IPS-11a (cell line): ENCODE results near the gene CPVL.

ENCODE experiments used
- H3K4me3 ChIP-seq: one replicate; pipeline ENCODE4 v1.5.1; 2013; ENCODE audit warnings: low read depth, low read length, control low read depth

CPVL gene

DNA sequence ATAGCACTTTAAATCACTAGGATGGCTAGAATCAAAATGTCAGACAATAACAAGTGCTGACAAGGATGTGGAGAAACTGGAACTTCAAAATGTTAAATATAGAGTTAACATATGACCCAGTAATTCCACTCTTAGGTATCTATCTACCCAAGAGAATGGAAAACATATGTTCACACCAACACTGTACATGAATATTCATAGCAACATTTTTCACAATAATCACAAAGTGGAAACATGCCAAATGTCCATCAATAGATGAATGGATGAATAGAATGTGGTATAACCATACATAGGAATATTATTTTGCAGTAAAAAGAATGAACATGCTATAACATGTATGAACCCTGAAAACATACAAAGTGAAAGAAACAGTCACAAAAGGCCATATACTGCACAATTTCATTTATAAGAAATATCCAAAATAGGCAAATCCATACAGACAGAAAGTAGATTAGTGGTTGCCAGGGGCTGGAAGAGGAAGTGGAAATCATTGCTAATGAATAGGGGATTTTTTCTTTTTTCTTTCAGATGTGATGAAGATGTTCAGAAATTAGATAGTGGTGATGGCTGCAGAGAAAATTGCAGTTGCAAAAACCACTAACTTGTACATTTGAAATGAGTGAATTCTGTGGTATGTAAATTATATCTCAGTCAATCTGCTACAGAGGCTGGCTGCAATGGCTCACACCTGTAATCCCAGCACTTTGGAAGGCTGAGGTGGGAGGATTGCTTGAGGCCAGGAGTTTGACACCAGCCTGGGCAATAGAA is 93.0 kb downstream of the CPVL start:
- no peak overlapping the region for H3K4me3 ChIP-seq

DNA sequence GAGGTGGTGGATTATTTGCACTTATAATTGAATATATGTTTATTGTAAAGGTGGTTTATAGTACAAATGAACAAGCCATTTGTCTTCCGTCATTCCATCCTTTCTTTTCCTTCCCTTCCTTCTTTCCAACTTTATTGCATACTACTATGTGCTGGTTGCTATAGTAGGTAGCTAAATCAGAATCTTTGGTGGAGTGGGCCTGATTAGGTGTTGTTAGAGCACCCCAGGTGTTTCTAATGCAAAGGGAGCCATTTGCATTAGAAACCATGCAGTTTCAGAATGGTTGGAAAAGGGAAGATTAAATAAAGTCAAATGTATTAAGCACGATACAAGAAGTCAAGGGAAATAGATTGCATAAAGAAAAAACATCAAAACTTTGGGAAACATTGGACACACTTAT is 99.4 kb downstream of the CPVL start:
- no peak overlapping the region for H3K4me3 ChIP-seq

GRCh38 chr7:29045258-29046086 is 100.9 kb downstream of the CPVL start:
- no peak overlapping the region for H3K4me3 ChIP-seq

- H3K4me3 ChIP-seq = no peak overlapping the region
These were observed 101.8 kb downstream of the CPVL start for GRCh38 chr7:29044554-29044953.

- no peak overlapping the region for H3K4me3 ChIP-seq
These were observed 102.8 kb downstream of the CPVL start for GRCh38 chr7:29043576-29043975.

DNA sequence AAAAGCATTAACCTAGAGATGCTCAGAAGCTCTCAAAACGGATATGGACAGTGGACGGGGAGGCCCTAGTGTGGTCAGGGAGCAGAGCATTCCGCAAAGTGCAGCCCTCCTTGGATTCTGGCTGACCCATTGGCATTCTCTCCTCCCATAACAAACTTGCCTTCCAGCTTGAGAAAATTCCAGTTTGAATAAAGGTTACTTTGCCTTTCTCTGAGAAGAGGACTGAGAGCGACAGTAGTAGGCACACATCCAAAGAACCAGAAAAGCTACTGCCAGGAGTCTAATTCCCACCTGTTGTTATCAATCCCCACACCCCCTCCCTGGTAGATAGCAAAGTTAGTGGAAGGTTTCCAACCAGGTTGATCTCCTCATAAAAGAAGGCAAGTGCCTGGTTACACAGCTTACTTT is 103.5 kb downstream of the CPVL start:
- no peak overlapping the region for H3K4me3 ChIP-seq

- no peak overlapping the region for H3K4me3 ChIP-seq
These were observed 104.3 kb downstream of the CPVL start for GRCh38 chr7:29041991-29042390.

DNA sequence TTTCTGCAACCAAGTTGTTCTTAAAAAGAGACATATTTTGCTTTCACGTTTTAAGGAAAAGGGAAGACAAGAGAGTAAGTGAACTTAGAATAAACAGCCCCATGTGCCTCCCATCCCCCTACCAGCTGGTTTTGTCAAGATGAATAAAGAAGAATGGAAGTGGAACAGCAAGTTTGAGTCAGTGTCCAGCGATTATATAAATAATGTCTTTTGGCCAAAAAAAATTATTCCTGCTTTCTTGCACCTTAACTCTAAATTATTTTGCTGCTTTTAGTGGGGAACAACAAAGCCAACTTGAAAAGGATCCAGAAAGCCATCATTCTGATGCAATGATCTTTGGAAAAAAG is 105.8 kb downstream of the CPVL start:
- H3K4me3 ChIP-seq = no peak overlapping the region

DNA sequence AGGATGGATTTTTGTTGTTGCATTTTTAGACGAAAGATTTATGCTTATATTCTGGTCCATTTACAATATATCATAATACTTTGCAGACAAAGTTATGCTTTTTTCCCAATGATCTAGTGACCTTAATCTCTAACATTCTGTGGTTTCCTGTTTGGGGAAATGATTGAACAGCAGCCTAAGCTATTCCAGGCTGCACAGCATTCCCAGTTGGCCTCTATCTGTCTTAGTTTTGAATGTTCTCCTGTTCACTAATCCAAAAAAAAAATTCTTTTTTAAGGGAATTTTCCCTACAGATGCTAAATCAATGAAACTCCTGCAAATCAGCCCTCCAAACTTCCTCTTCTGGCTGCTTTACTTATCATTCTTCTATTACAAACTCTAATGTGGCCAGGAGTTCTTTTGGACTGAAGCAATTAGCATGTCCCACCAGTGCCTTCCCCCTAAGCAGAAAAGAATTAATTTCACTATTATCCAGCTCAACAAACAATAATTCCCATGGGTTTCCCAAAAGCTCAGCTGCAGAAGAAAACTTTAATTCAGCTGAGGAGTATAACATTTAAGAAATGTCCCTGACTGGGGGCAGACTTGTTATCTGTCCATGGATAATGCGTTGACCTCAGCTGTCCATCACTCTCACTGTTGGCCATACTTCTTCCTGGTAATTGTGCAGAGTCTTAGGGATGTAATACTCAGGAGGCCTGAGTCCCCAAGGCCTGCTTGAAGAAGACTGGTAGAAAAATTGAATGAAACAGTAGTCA is 106.3 kb downstream of the CPVL start:
- no peak overlapping the region for H3K4me3 ChIP-seq

GRCh38 chr7:29038463-29038862 is 107.9 kb downstream of the CPVL start:
- H3K4me3 ChIP-seq = no peak overlapping the region

GRCh38 chr7:29035044-29035740 is 111.1 kb downstream of the CPVL start:
- no peak overlapping the region for H3K4me3 ChIP-seq

- H3K4me3 ChIP-seq = no peak overlapping the region
These were observed 112.8 kb downstream of the CPVL start for GRCh38 chr7:29033584-29033983.

DNA sequence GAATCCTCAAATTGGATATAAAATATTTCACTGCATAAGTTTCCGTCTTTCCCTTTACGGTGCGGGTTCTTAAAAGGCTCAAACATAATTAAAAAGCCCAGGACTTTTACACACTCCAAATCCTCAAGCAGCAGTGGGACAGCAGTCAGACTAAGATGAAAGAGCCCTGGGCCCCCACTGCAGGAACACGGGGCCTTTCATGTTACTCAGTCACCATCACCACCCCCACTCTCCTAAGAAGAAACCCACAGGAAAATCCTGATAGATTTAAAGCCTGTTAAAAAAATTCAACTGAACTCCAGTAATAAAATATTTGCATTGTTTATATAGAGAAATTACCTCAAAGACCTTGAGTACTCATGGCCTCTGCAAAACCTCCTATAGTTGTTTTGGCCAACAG is 114.2 kb downstream of the CPVL start:
- H3K4me3 ChIP-seq = no peak overlapping the region

GRCh38 chr7:29030781-29031275 is 115.5 kb downstream of the CPVL start:
- no peak overlapping the region for H3K4me3 ChIP-seq

- no peak overlapping the region for H3K4me3 ChIP-seq
These were observed 123.9 kb downstream of the CPVL start for GRCh38 chr7:29022291-29022988.

- H3K4me3 ChIP-seq = no peak overlapping the region
These were observed 126.4 kb downstream of the CPVL start for GRCh38 chr7:29019896-29020295.

- H3K4me3 ChIP-seq = no peak overlapping the region
These were observed 127.0 kb downstream of the CPVL start for GRCh38 chr7:29019387-29019786.

DNA sequence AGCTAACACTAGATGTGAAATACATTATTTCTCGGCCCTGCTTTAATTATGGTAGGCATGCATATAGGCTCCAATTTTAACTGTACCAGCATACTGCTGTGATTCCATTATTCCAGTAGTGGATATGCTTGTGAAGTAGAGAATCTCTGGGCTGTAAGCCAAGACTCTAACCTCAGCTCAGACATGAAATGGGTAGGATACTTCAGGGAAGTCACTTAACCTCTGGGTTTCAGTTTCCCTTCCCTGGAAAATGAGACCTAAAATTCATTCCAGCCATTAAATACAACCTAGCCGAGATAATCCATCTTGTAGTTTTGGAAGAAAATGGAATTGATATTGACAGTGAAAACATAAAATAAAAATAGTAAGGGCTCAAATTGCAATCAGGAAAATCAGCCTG is 128.6 kb downstream of the CPVL start:
- H3K4me3 ChIP-seq = no peak overlapping the region

GRCh38 chr7:29014725-29015124 is 131.6 kb downstream of the CPVL start:
- no peak overlapping the region for H3K4me3 ChIP-seq

GRCh38 chr7:29013931-29014330 is 132.4 kb downstream of the CPVL start:
- no peak overlapping the region for H3K4me3 ChIP-seq
